ENCODE data around the gene DCAKD. TPM values are rescaled to one million over a fixed set of nuclear protein-coding genes. Genes with fewer than 3 reads are reported as not detected.
A peak's percentile ranks its signal among the peaks of the same experiment; 100 is the strongest.

The DCAKD gene
- total RNA-seq, 5 donors from 2014 or later (not counting 1 experiment from before 2014, with no cell fraction given): 18.7 to 40.7 (median 29.7) TPM

DNA sequence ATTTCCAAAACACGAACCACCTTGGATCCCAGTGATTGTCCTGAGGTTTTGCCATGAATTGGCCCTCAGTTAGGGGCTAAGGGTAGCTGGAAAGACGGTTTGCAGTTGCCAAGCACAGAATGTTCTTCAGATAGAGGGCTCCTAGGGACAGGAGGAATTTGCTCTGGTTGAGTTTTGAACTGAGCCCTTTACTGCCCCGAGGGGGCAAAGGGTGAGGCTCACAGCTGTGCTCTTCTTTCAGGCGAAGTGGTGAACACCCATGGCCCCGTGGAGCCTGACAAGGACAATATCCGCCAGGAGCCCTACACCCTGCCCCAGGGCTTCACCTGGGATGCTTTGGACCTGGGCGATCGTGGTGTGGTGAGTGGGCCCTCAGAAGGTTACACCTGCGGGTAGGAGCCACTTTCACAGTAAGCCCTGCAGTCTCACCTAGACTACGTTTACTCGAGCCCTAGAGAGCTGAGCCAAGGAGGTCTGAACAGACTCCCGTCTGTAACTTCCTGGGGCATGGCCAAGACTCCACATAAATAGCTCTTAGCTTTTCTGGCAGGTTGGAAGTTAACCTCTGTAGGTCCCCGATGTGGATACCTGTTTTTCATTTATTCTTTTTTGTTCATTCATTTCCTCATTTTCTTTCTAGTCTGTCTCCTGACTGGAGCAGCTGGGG is 42.1 kb upstream of the DCAKD start:
- Mint-ChIP-seq H3K36me3 (peaks cover 57% of the 10 kb centered on the region), H3K9me3 (no peaks in the 10 kb centered on the region)
- no peak for DNase-seq

DNA sequence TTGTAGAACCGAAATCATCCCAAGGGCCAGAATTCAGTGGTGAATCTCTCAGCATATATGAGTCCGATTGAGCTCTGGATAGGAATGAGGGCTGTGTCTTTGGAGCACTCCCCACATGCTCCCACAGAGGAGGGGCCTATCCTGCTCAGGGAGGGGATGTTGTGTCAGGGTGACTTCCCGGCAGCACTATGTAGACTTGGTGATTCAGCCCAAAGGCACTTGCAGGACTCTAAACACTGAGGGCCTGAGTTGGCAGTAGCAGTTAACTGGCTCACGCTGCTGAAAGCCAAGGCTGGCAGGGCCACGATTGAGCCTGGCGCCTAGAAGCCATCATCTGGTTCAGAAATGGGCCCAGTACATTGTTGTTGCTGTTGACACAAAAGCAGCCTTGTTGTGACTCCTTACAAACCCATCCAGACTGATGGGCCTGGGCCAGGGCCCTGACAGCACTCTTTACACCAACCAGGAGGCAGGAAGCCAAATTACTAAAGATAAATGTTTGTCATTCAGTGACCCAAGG is 41.5 kb upstream of the DCAKD start:
- H3K27ac ChIP-seq (ENCODE audit: low read length): no peak overlapping the region
- POLR2A ChIA-PET: no interaction called here
- peak overlapping the region in 1 of 2 donors; percentile 48 for H3K27ac Mint-ChIP-seq

More for the DNA sequence above, 42.1 kb upstream of the DCAKD start:
- Mint-ChIP-seq H3K4me1 (no peaks in the 10 kb centered on the region), H3K27ac (no peak overlapping the region), H3K27me3 (no peaks in the 10 kb centered on the region), H3K4me3 (no peak overlapping the region)
- no peak for ATAC-seq (replicated peaks in 1 of 4)
- H3K4me3 ChIP-seq (ENCODE audit: control insufficient read depth in 1 of 2, extremely low read depth in 1 of 2, low read length in 1 of 2): no peak overlapping the region
- H3K9me3 ChIP-seq: no peaks in the 10 kb centered on the region
- no peaks in the 10 kb centered on the region for H3K27me3 ChIP-seq (replicated peaks in 1 of 2; ENCODE audit: control insufficient read depth in 2 of 2, extremely low read depth in 1 of 2, insufficient read depth in 2 of 2, low read length in 1 of 2)
- peaks cover 40 to 84% of the 10 kb centered on the region in 2 donors for H3K36me3 ChIP-seq (ENCODE audit: control insufficient read depth in 2 of 2, extremely low read depth in 1 of 2, insufficient read depth in 1 of 2, low read length in 1 of 2)
- ChIA-PET POLR2A (no interaction called here), CTCF (no interaction called here)
- H3K27ac ChIP-seq (ENCODE audit: low read length): no peak overlapping the region
- no peaks in the 10 kb centered on the region for H3K4me1 ChIP-seq (ENCODE audit: control insufficient read depth in 1 of 2, extremely low read depth in 1 of 2, insufficient read depth in 2 of 2, low read length in 2 of 2)
- WGBS (ENCODE audit: insufficient coverage): 86% methylated on average over 12 of the region's 13 CpGs

DNA sequence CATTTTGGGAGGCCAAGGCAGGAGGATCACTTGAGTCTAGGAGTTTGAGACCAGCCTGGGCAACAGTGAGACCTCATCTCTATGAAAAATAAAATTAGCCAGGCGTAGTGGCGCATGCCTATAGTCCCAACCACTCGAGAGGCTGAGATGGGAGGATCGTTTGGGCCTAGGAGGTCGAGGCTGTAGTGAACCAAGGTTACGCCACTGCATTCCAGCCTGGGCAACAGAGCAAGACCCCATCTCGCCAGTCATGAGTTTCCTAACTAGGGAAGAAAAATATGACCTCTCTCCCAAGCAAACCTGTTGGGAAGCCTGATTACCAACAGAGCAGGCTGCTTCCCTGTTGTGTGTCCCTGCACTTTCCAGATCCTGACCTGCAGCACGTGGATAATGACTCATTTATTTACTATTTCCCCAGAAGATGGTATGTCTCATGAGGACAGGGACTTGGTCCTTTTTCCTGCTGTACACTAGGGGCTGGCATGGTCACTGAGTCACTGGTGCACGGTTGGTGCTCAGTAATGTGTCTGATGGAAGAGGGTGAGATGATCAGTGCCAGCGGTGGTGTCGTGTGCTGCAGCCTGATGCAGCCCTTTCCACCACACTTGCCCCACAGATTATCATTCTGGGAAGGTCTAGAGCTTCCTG is 40.5 kb upstream of the DCAKD start:
- Histone ChIP-seq H3K36me3 (ENCODE audit: control insufficient read depth in 2 of 2, extremely low read depth in 1 of 2, insufficient read depth in 1 of 2, low read length in 1 of 2) (peaks cover 36 to 83% of the 10 kb centered on the region in 2 donors), H3K27me3 (replicated peaks in 1 of 2; ENCODE audit: control insufficient read depth in 2 of 2, extremely low read depth in 1 of 2, insufficient read depth in 2 of 2, low read length in 1 of 2) (no peaks in the 10 kb centered on the region), H3K9me3 (no peaks in the 10 kb centered on the region), H3K27ac (ENCODE audit: low read length) (no peak overlapping the region), H3K4me3 (ENCODE audit: control insufficient read depth in 1 of 2, extremely low read depth in 1 of 2, low read length in 1 of 2) (no peak overlapping the region), H3K4me1 (ENCODE audit: control insufficient read depth in 1 of 2, extremely low read depth in 1 of 2, insufficient read depth in 2 of 2, low read length in 2 of 2) (no peaks in the 10 kb centered on the region)
- no CpG with 5 or more reads among the region's 11 CpGs for WGBS (ENCODE audit: insufficient coverage)
- ChIA-PET CTCF (interaction anchor here in 1 of 2 donors (1.3 kb wide), 1 partner anchor 8 kb away, joined by 3 read pairs; no protein-coding TSS in a partner anchor), POLR2A (no interaction called here)
- Mint-ChIP-seq H3K9me3 (no peaks in the 10 kb centered on the region), H3K4me1 (no peaks in the 10 kb centered on the region), H3K27me3 (no peaks in the 10 kb centered on the region), H3K4me3 (no peak overlapping the region), H3K36me3 (peaks cover 55% of the 10 kb centered on the region), H3K27ac (no peak overlapping the region)
- DNase-seq (no peak), ATAC-seq (replicated peaks in 1 of 4) (no peak)

More for the DNA sequence above, 41.5 kb upstream of the DCAKD start:
- H3K4me1 ChIP-seq (ENCODE audit: control insufficient read depth in 1 of 2, extremely low read depth in 1 of 2, insufficient read depth in 2 of 2, low read length in 2 of 2): no peaks in the 10 kb centered on the region
- H3K27me3 Mint-ChIP-seq: no peaks in the 10 kb centered on the region
- no peaks in the 10 kb centered on the region for H3K27me3 ChIP-seq (replicated peaks in 1 of 2; ENCODE audit: control insufficient read depth in 2 of 2, extremely low read depth in 1 of 2, insufficient read depth in 2 of 2, low read length in 1 of 2)
- CTCF ChIA-PET: no interaction called here
- H3K9me3 Mint-ChIP-seq: no peaks in the 10 kb centered on the region
- no peak for DNase-seq
- no peaks in the 10 kb centered on the region for H3K4me1 Mint-ChIP-seq
- H3K9me3 ChIP-seq: no peaks in the 10 kb centered on the region
- ATAC-seq (replicated peaks in 1 of 4): no peak
- H3K36me3 Mint-ChIP-seq: peaks cover 54% of the 10 kb centered on the region
- WGBS (ENCODE audit: insufficient coverage): 98% methylated on average over 4 of the region's 6 CpGs
- H3K4me3 ChIP-seq (ENCODE audit: control insufficient read depth in 1 of 2, extremely low read depth in 1 of 2, low read length in 1 of 2): no peak overlapping the region
- H3K4me3 Mint-ChIP-seq: no peak overlapping the region
- peaks cover 40 to 83% of the 10 kb centered on the region in 2 donors for H3K36me3 ChIP-seq (ENCODE audit: control insufficient read depth in 2 of 2, extremely low read depth in 1 of 2, insufficient read depth in 1 of 2, low read length in 1 of 2)

DNA sequence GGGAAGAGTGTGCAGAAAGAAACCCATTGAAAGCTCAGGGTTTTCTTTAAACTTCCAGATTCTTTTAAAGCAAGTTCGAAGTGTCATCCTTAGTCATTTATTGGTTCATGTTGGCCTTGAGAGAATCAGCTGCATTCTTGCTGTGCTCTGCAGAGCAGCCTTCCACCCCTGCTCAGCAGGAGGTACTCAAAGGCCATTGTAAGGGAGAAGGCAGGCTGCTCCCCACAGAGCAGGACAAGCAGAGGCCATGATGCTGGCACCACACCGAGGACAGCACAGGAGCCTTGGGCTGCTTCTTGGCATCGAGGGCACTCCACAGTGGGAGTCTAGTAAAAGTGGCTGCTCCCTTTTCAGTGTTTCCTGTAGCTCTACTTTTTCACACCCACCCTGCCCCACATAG is 39.3 kb upstream of the DCAKD start:
- no peak for DNase-seq
- ATAC-seq (replicated peaks in 1 of 4): no peak

DNA sequence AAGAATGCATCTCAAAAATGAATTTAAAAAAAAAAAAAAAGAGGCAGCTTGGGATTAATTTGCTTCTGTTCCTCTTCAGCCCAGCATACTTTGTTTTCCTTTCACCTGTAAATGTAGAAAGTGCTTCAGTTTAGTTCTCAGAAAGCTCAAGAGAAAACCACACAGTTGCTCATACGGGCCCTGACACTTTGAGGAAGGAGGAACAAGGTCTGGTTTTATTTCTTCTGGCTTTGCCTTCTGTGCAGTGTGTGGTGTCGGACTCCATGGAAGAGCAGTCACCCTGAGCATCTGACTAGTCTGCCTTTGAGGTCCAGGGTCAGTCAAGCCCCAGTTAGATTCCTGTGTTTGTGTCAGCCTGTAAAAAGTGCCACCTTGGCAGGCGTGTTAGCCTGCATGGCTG is 37.3 kb upstream of the DCAKD start:
- peaks cover 51% of the 10 kb centered on the region for H3K36me3 Mint-ChIP-seq
- H3K27ac ChIP-seq (ENCODE audit: low read length): no peak overlapping the region
- 100% methylated on average over 1 of the region's 3 CpGs for WGBS (ENCODE audit: insufficient coverage)
- ChIA-PET POLR2A (no interaction called here), CTCF (no interaction called here)
- no peaks in the 10 kb centered on the region for H3K4me1 ChIP-seq (ENCODE audit: control insufficient read depth in 1 of 2, extremely low read depth in 1 of 2, insufficient read depth in 2 of 2, low read length in 2 of 2)
- H3K9me3 Mint-ChIP-seq: no peaks in the 10 kb centered on the region
- H3K36me3 ChIP-seq (ENCODE audit: control insufficient read depth in 2 of 2, extremely low read depth in 1 of 2, insufficient read depth in 1 of 2, low read length in 1 of 2): peaks cover 24 to 77% of the 10 kb centered on the region in 2 donors
- no peak overlapping the region for H3K4me3 ChIP-seq (ENCODE audit: control insufficient read depth in 1 of 2, extremely low read depth in 1 of 2, low read length in 1 of 2)
- H3K4me3 Mint-ChIP-seq: no peak overlapping the region
- H3K27me3 ChIP-seq (replicated peaks in 1 of 2; ENCODE audit: control insufficient read depth in 2 of 2, extremely low read depth in 1 of 2, insufficient read depth in 2 of 2, low read length in 1 of 2): no peaks in the 10 kb centered on the region
- no peak overlapping the region for H3K27ac Mint-ChIP-seq
- no peaks in the 10 kb centered on the region for H3K4me1 Mint-ChIP-seq
- H3K9me3 ChIP-seq: no peaks in the 10 kb centered on the region
- ATAC-seq (replicated peaks in 1 of 4) (no peak), DNase-seq (no peak)
- H3K27me3 Mint-ChIP-seq: no peaks in the 10 kb centered on the region

More for the DNA sequence above, 39.3 kb upstream of the DCAKD start:
- H3K36me3 Mint-ChIP-seq: peaks cover 55% of the 10 kb centered on the region
- H3K27me3 ChIP-seq (replicated peaks in 1 of 2; ENCODE audit: control insufficient read depth in 2 of 2, extremely low read depth in 1 of 2, insufficient read depth in 2 of 2, low read length in 1 of 2): no peaks in the 10 kb centered on the region
- WGBS (ENCODE audit: insufficient coverage): 95% methylated on average over 3 of the region's 3 CpGs
- H3K4me1 Mint-ChIP-seq: no peaks in the 10 kb centered on the region
- H3K9me3 Mint-ChIP-seq: no peaks in the 10 kb centered on the region
- H3K9me3 ChIP-seq: no peaks in the 10 kb centered on the region
- H3K27ac Mint-ChIP-seq: no peak overlapping the region
- H3K36me3 ChIP-seq (ENCODE audit: control insufficient read depth in 2 of 2, extremely low read depth in 1 of 2, insufficient read depth in 1 of 2, low read length in 1 of 2): peaks cover 27 to 81% of the 10 kb centered on the region in 2 donors
- no peak overlapping the region for H3K4me3 ChIP-seq (ENCODE audit: control insufficient read depth in 1 of 2, extremely low read depth in 1 of 2, low read length in 1 of 2)
- no peaks in the 10 kb centered on the region for H3K27me3 Mint-ChIP-seq
- ChIA-PET POLR2A (interaction anchor here in 1 of 2 donors (0.5 kb wide), 1 partner anchor 15 kb away, joined by 3 read pairs; no protein-coding TSS in a partner anchor), CTCF (interaction anchor here in 1 of 2 donors (1.3 kb wide), 1 partner anchor 9 kb away, joined by 3 read pairs; no protein-coding TSS in a partner anchor)
- no peak overlapping the region for H3K27ac ChIP-seq (ENCODE audit: low read length)
- H3K4me1 ChIP-seq (ENCODE audit: control insufficient read depth in 1 of 2, extremely low read depth in 1 of 2, insufficient read depth in 2 of 2, low read length in 2 of 2): no peaks in the 10 kb centered on the region
- H3K4me3 Mint-ChIP-seq: no peak overlapping the region

DNA sequence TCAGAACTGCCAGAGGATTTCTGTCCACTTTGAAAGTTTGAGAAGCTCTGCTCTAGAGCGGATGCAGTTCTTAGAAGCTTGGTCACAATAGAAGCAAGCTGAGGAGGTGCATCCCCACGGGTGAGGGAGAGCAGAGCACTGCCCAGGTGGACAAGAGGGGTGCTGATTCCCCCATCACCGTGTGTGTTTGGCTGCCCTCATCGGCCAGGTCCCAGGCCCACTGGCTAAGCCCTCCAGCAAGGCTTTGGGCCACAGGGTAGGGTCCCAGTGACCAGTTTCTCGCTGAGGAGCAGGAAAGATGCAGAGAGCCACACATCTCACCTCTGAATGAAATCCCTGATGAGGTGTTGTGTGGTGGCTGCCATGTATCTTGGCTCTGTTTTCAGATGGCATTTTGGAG is 36.5 kb upstream of the DCAKD start:
- 100% methylated on average over 3 of the region's 5 CpGs for WGBS (ENCODE audit: insufficient coverage)
- CTCF ChIA-PET: no interaction called here
- Mint-ChIP-seq H3K27ac (no peak overlapping the region), H3K36me3 (peaks cover 47% of the 10 kb centered on the region), H3K4me3 (no peak overlapping the region), H3K4me1 (no peaks in the 10 kb centered on the region), H3K9me3 (no peaks in the 10 kb centered on the region), H3K27me3 (no peaks in the 10 kb centered on the region)
- H3K36me3 ChIP-seq (ENCODE audit: control insufficient read depth in 2 of 2, extremely low read depth in 1 of 2, insufficient read depth in 1 of 2, low read length in 1 of 2): peaks cover 16 to 74% of the 10 kb centered on the region in 2 donors
- no peak overlapping the region for H3K4me3 ChIP-seq (ENCODE audit: control insufficient read depth in 1 of 2, extremely low read depth in 1 of 2, low read length in 1 of 2)
- POLR2A ChIA-PET: no interaction called here
- H3K27ac ChIP-seq (ENCODE audit: low read length): no peak overlapping the region
- DNase-seq (no peak), ATAC-seq (replicated peaks in 1 of 4) (no peak)
- H3K27me3 ChIP-seq (replicated peaks in 1 of 2; ENCODE audit: control insufficient read depth in 2 of 2, extremely low read depth in 1 of 2, insufficient read depth in 2 of 2, low read length in 1 of 2): no peaks in the 10 kb centered on the region
- no peaks in the 10 kb centered on the region for H3K9me3 ChIP-seq
- H3K4me1 ChIP-seq (ENCODE audit: control insufficient read depth in 1 of 2, extremely low read depth in 1 of 2, insufficient read depth in 2 of 2, low read length in 2 of 2): no peaks in the 10 kb centered on the region
